Psoas muscle (tissue), 8 donors: ENCODE measurements around the gene PITPNM3. TPM values are rescaled to one million over a fixed set of nuclear protein-coding genes. Genes with fewer than 3 reads are reported as not detected.
"Not testable (repeated sequence)": the region's sequence is repeated elsewhere in the genome, so short reads cannot be mapped to it uniquely, and the experiment has no call there.

Experiments used
- ATAC-seq, 4 donors: fragments of 200-7000 bp; cut with Tn5 transposase; one replicate each; pipeline ENCODE4 v1.9.1; 2020; ENCODE audit warnings: moderate library complexity in 3 of 4, mild to moderate bottlenecking in 2 of 4
- DNase-seq, 2 donors: peaks; one replicate each; pipeline ENCODE4 v3.0.0-alpha.2; 2020
- H3K27ac ChIP-seq: fragments of 200-600 bp; one replicate; pipeline ENCODE4 v1.8.0; 2022
- H3K27me3 ChIP-seq, 3 donors: fragments of 200-600 bp in 1 of 3; one replicate each; pipeline versions ENCODE4 v1.6.1 to v1.8.0; 2013 to 2022; ENCODE audit warnings: low read length in 2 of 3, mild to moderate bottlenecking in 2 of 3, moderate library complexity in 1 of 3; ENCODE audit not compliant: insufficient read depth in 3 of 3
- H3K36me3 ChIP-seq, 2 donors: fragments of 200-600 bp in 1 of 2; one replicate each; pipeline versions ENCODE4 v1.6.1 to v1.8.0; 2013 to 2022; ENCODE audit warnings: low read depth in 1 of 2, mild to moderate bottlenecking in 1 of 2, moderate library complexity in 1 of 2; ENCODE audit not compliant: insufficient read depth in 1 of 2
- H3K4me1 ChIP-seq: fragments of 200-600 bp; one replicate; pipeline ENCODE4 v1.8.0; 2022
- H3K4me3 ChIP-seq: fragments of 200-600 bp; one replicate; pipeline ENCODE4 v1.8.0; 2022; ENCODE audit warnings: mild to moderate bottlenecking
- H3K9me3 ChIP-seq: fragments of 200-600 bp; one replicate; pipeline ENCODE4 v1.8.0; 2022
- WGBS, 3 donors: extraction: QIAGEN DNeasy Blood & Tissue Kit; methylation state at CpG; one replicate each; pipeline versions ENCODE4 v1.1.6 to v1.1.7; 2013; 5-methylcytosine and 5-hydroxymethylcytosine counted together
- intact Hi-C, 2 donors: fragments of 100-400 bp; cut with DNase I; formaldehyde crosslinking; loops; one replicate each; pipeline versions ENCODE4 v1.11.0 to v1.14.2; 2022
- polyA plus RNA-seq, 3 donors: library from polyadenylated mRNA; stranded (reverse); fragments of 200-250 nt; gene quantifications; one replicate each; pipeline ENCODE4 v1.2.3, GENCODE V29; 2013
- total RNA-seq, 4 donors: library from RNA; stranded (reverse); fragmentation: NEBNext Ultra II Directional in 2 of 4; extraction: Animal tissue kit (Norgen Biotek cat#: 25700) in 2 of 4; gene quantifications; one replicate each; pipeline versions ENCODE4 v1.2.1 to v1.2.4, GENCODE V29; 2021 to 2023
- TF ChIP-seq, protein P1 (sequence below): fragments of 200-600 bp; IDR thresholded peaks from one replicate; pipeline ENCODE4 v1.8.0; 2022; ENCODE audit warnings: antibody characterized with exemption
- donor health status: healthy with polysubstance abuse.
- donor health status: DM: no; HTN: no; CAD: no; lungs with moderate emphysema.
- donor health status: Bipolar disorder and iron deficiency.
- donor health status: healthy.
- donor health status: DM: yes; HTN: yes; CAD: no.
- donor health status: DM: no; HTN: no; CAD: no.
- donor health status: DM: no; HTN: no; CAD: no.
- donor health status: DM: yes; HTN: yes; CAD: no.

Gene PITPNM3
- total and polyA plus RNA-seq, 7 donors, result 0.08 to 0.65 (median 0.32) TPM

- ATAC-seq (no peak), DNase-seq (no peak)
- Histone ChIP-seq H3K9me3 (no peaks in the 10 kb centered on the region), H3K27me3 (no peaks in the 10 kb centered on the region), H3K36me3 (peaks cover 3 to 41% of the 10 kb centered on the region in 2 donors), H3K4me1 (peaks cover 7% of the 10 kb centered on the region), H3K4me3 (no peak overlapping the region), H3K27ac (no peak overlapping the region)
- TF ChIP-seq, protein P1, sequence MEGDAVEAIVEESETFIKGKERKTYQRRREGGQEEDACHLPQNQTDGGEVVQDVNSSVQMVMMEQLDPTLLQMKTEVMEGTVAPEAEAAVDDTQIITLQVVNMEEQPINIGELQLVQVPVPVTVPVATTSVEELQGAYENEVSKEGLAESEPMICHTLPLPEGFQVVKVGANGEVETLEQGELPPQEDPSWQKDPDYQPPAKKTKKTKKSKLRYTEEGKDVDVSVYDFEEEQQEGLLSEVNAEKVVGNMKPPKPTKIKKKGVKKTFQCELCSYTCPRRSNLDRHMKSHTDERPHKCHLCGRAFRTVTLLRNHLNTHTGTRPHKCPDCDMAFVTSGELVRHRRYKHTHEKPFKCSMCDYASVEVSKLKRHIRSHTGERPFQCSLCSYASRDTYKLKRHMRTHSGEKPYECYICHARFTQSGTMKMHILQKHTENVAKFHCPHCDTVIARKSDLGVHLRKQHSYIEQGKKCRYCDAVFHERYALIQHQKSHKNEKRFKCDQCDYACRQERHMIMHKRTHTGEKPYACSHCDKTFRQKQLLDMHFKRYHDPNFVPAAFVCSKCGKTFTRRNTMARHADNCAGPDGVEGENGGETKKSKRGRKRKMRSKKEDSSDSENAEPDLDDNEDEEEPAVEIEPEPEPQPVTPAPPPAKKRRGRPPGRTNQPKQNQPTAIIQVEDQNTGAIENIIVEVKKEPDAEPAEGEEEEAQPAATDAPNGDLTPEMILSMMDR, result no peak
- intact Hi-C loops, result no loop called here
Observed at GRCh38 chr17:6599364-6599763, 43.0 kb upstream of the PITPNM3 start.

DNA sequence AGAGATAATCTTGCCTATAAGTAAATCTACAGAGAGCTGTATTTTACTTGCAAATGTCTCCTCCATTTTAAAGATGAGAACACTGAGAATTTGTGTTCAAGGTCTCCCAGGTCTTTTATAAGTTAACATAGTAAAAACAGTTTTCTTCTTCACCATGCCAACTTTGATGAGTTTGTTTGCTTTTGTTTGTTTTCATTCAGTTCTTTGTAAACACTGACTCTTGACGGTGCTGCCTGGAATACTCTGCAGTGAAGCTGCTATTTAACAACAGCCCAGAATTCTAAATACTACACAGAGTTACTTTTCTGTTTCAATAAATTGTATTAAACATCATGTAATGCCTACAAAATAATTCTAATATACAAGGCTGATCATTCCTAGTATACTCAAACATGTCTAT is 41.4 kb upstream of the PITPNM3 start:
- Histone ChIP-seq H3K27me3 (no peaks in the 10 kb centered on the region), H3K4me3 (no peak overlapping the region), H3K9me3 (no peaks in the 10 kb centered on the region), H3K4me1 (peaks cover 7% of the 10 kb centered on the region), H3K27ac (no peak overlapping the region), H3K36me3 (peaks cover 3 to 46% of the 10 kb centered on the region in 2 donors)
- intact Hi-C loops, result no loop called here
- WGBS, 3 donors, result 59 to 73% (median 72%) methylated on average over 1 of the region's 1 CpG
- TF ChIP-seq, protein P1, result no peak
- DNase-seq (no peak), ATAC-seq (no peak)

DNA sequence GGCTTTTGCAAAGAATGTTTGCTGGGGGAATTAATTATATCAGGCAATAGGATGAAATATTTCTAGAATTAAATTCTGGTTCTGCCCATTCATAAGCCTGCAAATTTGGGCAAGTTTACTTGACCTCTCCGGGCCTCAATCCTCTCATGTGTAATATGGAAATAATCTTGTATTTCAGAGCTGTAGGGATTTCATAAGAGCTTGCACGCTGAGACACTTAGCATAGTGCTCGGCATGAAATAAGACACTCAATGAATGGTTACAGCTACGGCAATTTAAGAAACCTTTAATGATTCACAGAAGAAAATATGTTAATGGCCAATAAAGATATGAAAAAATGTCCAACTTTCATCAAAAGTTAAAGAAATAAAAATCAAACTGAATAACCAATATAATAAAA is 40.6 kb upstream of the PITPNM3 start:
- intact Hi-C loops, result no loop called here
- Histone ChIP-seq H3K4me1 (peaks cover 7% of the 10 kb centered on the region), H3K4me3 (no peak overlapping the region), H3K27me3 (peaks cover 0 to 2% (median 0%) of the 10 kb centered on the region in 3 donors), H3K36me3 (peaks cover 3 to 49% of the 10 kb centered on the region in 2 donors), H3K27ac (no peak overlapping the region), H3K9me3 (no peaks in the 10 kb centered on the region)
- DNase-seq (no peak), ATAC-seq (no peak)
- 57 to 74% (median 63%) methylated on average over 4 of the region's 4 CpGs for WGBS, 3 donors
- TF ChIP-seq, protein P1, result no peak

DNA sequence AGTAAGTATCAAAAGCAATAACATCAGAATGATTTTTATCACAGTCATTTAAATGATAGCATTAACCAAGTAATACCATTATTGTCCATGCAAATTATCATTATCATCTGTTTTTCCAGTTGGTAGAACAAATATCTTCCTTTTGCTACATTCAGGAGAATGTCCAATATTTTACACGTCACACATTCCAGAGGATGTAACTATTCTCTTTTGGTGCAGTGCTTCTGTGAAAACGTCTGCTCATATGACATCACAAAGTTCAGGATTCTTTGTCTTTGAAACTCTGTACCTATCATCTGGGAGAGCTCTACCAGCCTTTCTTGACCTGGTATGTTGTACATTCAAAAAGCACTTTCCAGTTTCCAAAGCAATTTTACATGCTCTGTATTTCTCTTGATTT is 40.2 kb upstream of the PITPNM3 start:
- TF ChIP-seq, protein P1, result no peak
- Histone ChIP-seq H3K27me3 (peaks cover 0 to 2% (median 0%) of the 10 kb centered on the region in 3 donors), H3K9me3 (no peaks in the 10 kb centered on the region), H3K4me1 (peaks cover 7% of the 10 kb centered on the region), H3K36me3 (peaks cover 3 to 49% of the 10 kb centered on the region in 2 donors), H3K4me3 (no peak overlapping the region), H3K27ac (no peak overlapping the region)
- no peak for DNase-seq
- intact Hi-C loops, result no loop called here
- no peak for ATAC-seq
- WGBS, 3 donors, result 54 to 85% (median 62%) methylated on average over 2 of the region's 2 CpGs

GRCh38 chr17:6596081-6596480 is 39.7 kb upstream of the PITPNM3 start:
- DNase-seq, result no peak
- Histone ChIP-seq H3K27me3 (peaks cover 0 to 2% (median 0%) of the 10 kb centered on the region in 3 donors), H3K9me3 (no peaks in the 10 kb centered on the region), H3K4me3 (no peak overlapping the region), H3K27ac (no peak overlapping the region), H3K4me1 (peaks cover 7% of the 10 kb centered on the region), H3K36me3 (peaks cover 3 to 48% of the 10 kb centered on the region in 2 donors)
- TF ChIP-seq, protein P1, result no peak
- intact Hi-C loops, result no loop called here
- peak; percentile 17 to 49 (median 33) for ATAC-seq
- 60 to 72% (median 65%) methylated on average over 7 of the region's 7 CpGs for WGBS, 3 donors

- DNase-seq, H3K4me3 ChIP-seq, H3K27ac ChIP-seq, intact Hi-C loops, ATAC-seq, H3K27me3 ChIP-seq, H3K4me1 ChIP-seq, H3K9me3 ChIP-seq: not testable (repeated sequence)
- WGBS, 3 donors, result 98 to 99% (median 98%) methylated on average over 14 of the region's 14 CpGs
- peaks cover 2 to 66% of the 10 kb centered on the region in 2 donors for H3K36me3 ChIP-seq
Observed at GRCh38 chr17:6593371-6593770, 37.0 kb upstream of the PITPNM3 start.
